HG03108 (cell line): ENCODE measurements around the gene CCDC8.
"Not testable (repeated sequence)": the region's sequence is repeated elsewhere in the genome, so short reads cannot be mapped to it uniquely, and the experiment has no call there.

Experiments used
- ATAC-seq: cut with Tn5 transposase; IDR thresholded peaks from one replicate; pipeline ENCODE4 v1.9.1; 2021; ENCODE audit warnings: moderate library complexity; ENCODE audit not compliant: unreplicated experiment

Gene CCDC8

GRCh38 chr19:46404753-46405468 lies 8.5 kb downstream of the CCDC8 start:
- ATAC-seq: no peak

GRCh38 chr19:46404055-46404752 lies 9.2 kb downstream of the CCDC8 start:
- no peak for ATAC-seq

GRCh38 chr19:46402725-46403124 lies 10.6 kb downstream of the CCDC8 start:
- no peak for ATAC-seq

- not testable (repeated sequence) for ATAC-seq
Observed at GRCh38 chr19:46397801-46398479, 15.4 kb downstream of the CCDC8 start.

- ATAC-seq: no peak
Observed at GRCh38 chr19:46394402-46394797, 19.0 kb downstream of the CCDC8 start.

- no peak for ATAC-seq
Observed at GRCh38 chr19:46393456-46394401, 19.6 kb downstream of the CCDC8 start.

GRCh38 chr19:46392837-46393236 lies 20.5 kb downstream of the CCDC8 start:
- ATAC-seq: no peak

- no peak for ATAC-seq
Observed at GRCh38 chr19:46392252-46392801, 21.0 kb downstream of the CCDC8 start.

- ATAC-seq: no peak
Observed at GRCh38 chr19:46391296-46392251, 21.8 kb downstream of the CCDC8 start.

- no peak for ATAC-seq
Observed at GRCh38 chr19:46390866-46391265, 22.5 kb downstream of the CCDC8 start.

GRCh38 chr19:46390121-46390858 lies 23.1 kb downstream of the CCDC8 start:
- ATAC-seq: no peak

GRCh38 chr19:46388311-46389095 lies 24.9 kb downstream of the CCDC8 start:
- no peak for ATAC-seq

- no peak for ATAC-seq
Observed at GRCh38 chr19:46387713-46388130, 25.6 kb downstream of the CCDC8 start.

GRCh38 chr19:46386996-46387712 lies 26.2 kb downstream of the CCDC8 start:
- no peak for ATAC-seq

GRCh38 chr19:46386151-46386550 lies 27.2 kb downstream of the CCDC8 start:
- ATAC-seq: no peak

GRCh38 chr19:46385636-46386035 lies 27.7 kb downstream of the CCDC8 start:
- no peak for ATAC-seq

GRCh38 chr19:46384396-46384795 lies 29.0 kb downstream of the CCDC8 start:
- ATAC-seq: no peak
